Mammary epithelial cell (primary cell): Measurements from ENCODE around the gene PGLYRP3.

Experiments
- CTCF ChIP-seq, 2 donors: IDR thresholded peaks in 1 of 2; conservative IDR thresholded peaks in 1 of 2; 2 replicates each; pipeline ENCODE4 v1.5.1; 2011 to 2012; ENCODE audit warnings: inconsistent platforms in 2 of 2, low read length in 2 of 2, mild to moderate bottlenecking in 2 of 2, control low read depth in 1 of 2, low read depth in 1 of 2; ENCODE audit not compliant: insufficient read depth in 1 of 2; ENCODE audit errors: extremely low read depth in 1 of 2
- EZH2 ChIP-seq: IDR thresholded peaks from 2 replicates; pipeline ENCODE4 v1.6.1; 2012; ENCODE audit warnings: low read length, inconsistent platforms, borderline replicate concordance

GRCh38 chr1:153260585-153261280 lies 52.0 kb downstream of the PGLYRP3 start:
- TF ChIP-seq CTCF (conservative IDR thresholded peaks at IDR 0.05 in 1 of 2, IDR thresholded peaks at IDR 0.05 in 1 of 2; ENCODE audit: extremely low read depth in 1 of 2, insufficient read depth in 1 of 2, low read depth in 1 of 2, low read length in 2 of 2) (no peak), EZH2 (peak; percentile 79)
